Central memory CD8-positive, alpha-beta T cell (primary cell): ENCODE measurements around the gene PLAAT2.

ENCODE experiments used
- ATAC-seq: fragments of 150-1000 bp; cut with Tn5 transposase; replicated peaks from 2 replicates; pipeline ENCODE4 v1.10.0; 2022; ENCODE audit warnings: mild to moderate bottlenecking, moderate FRiP score, moderate number of reproducible peaks; ENCODE audit not compliant: poor library complexity, severe bottlenecking; ENCODE audit errors: extremely low read depth
- DNase-seq, 2 donors: peaks; one replicate each; pipeline ENCODE4 v3.0.0; 2021; ENCODE audit warnings: low spot score in 2 of 2
- H3K27ac Mint-ChIP-seq: one replicate; pipeline ENCODE4 v1.8.0; 2022; ENCODE audit warnings: low read depth, mild to moderate bottlenecking, moderate library complexity, mixed read lengths
- H3K27me3 Mint-ChIP-seq: one replicate; pipeline ENCODE4 v1.8.0; 2022; ENCODE audit warnings: mixed read lengths
- H3K36me3 Mint-ChIP-seq: one replicate; pipeline ENCODE4 v1.8.0; 2022; ENCODE audit warnings: mild to moderate bottlenecking, moderate library complexity, mixed read lengths; ENCODE audit not compliant: insufficient read depth
- H3K4me1 Mint-ChIP-seq: one replicate; pipeline ENCODE4 v1.8.0; 2022; ENCODE audit warnings: mixed read lengths
- H3K4me3 Mint-ChIP-seq: one replicate; pipeline ENCODE4 v1.8.0; 2022; ENCODE audit warnings: mild to moderate bottlenecking, moderate library complexity, mixed read lengths
- H3K9me3 Mint-ChIP-seq: one replicate; pipeline ENCODE4 v1.8.0; 2022; ENCODE audit warnings: mixed read lengths

Gene PLAAT2

DNA sequence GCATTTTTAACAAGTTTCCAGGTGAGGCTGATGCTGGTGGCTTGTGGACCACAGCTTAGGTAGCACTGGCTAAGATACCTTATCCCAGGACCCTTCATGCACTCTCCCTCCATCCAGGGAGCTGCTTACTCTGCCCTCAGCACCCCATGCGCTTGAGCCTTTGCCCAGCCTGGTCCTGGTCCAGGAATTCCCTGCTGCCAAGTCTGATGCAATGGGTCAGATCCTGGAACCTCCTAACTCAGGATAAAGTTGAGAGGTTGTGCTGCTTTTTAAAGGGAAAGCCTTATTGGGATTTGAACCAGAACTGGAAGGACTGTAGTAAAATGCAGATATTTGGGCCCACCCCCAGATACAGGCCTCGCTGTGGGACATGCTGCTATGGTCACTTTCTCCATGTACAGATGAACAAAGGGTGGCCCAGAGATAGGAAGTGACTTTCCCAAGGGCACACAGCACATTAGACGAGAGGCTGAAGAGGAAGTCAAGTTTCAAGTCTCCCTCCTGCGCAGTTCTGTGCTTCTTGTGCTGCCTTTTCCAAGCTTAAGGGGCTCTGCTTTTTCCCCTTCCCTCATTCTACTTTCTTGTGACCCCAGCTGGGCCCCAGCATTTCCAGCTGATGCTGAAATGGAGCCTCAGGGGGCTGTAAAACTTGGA, 58.1 kb downstream of the PLAAT2 start:
- no peak for ATAC-seq
- H3K36me3 Mint-ChIP-seq = peaks cover 3% of the 10 kb centered on the region
- H3K4me1 Mint-ChIP-seq = no peaks in the 10 kb centered on the region
- no peak for DNase-seq
- H3K27ac Mint-ChIP-seq = no peak overlapping the region
- H3K9me3 Mint-ChIP-seq = peaks cover 5% of the 10 kb centered on the region
- H3K4me3 Mint-ChIP-seq = no peak overlapping the region
- no peaks in the 10 kb centered on the region for H3K27me3 Mint-ChIP-seq

DNA sequence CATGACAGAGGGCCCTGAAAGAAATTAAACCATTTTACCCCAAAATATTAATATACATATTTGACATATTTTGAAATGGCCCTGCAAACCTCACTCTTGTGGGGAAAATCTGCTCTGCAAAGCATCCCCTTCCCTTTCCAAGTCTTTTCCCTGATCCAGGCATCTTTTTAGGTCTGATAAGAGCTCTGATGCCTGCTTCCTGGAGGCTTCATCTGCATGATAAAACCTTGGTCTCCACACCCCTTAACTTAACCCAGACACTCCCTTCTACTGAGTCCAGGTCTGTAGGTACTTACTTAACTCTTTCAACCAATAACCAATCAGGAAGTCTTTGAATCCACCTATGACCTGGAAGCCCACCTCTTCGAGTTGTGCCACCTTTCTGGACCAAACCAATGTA, 59.1 kb downstream of the PLAAT2 start:
- Mint-ChIP-seq H3K4me1 (no peaks in the 10 kb centered on the region), H3K27me3 (no peaks in the 10 kb centered on the region)
- no peak for ATAC-seq

DNA sequence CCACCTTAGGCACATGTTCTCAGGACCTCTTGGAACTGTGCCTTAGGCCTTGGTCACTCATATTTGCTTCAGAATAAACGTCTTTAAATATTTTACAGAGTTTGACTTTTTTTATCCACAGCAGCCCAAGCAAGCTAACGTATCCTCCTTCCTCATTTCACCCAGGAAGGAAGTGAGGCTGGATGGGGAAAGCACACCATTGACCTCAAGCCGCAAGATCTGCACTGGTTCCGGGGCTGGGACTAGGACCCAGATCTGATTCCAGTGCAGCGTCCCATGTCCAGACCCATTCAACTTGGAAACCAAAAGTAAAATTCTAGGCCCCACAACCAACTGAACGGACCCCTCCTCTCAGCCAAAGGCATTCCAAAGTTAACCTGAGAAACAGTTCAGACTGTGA, 59.7 kb downstream of the PLAAT2 start:
- no peaks in the 10 kb centered on the region for H3K4me1 Mint-ChIP-seq
- peaks cover 3% of the 10 kb centered on the region for H3K36me3 Mint-ChIP-seq
- no peak for ATAC-seq
- H3K27ac Mint-ChIP-seq = no peak overlapping the region
- no peaks in the 10 kb centered on the region for H3K27me3 Mint-ChIP-seq
- H3K9me3 Mint-ChIP-seq = peaks cover 5% of the 10 kb centered on the region
- no peak for DNase-seq
- no peak overlapping the region for H3K4me3 Mint-ChIP-seq

More for the DNA sequence above, 59.1 kb downstream of the PLAAT2 start:
- Mint-ChIP-seq H3K27ac (no peak overlapping the region), H3K9me3 (peaks cover 5% of the 10 kb centered on the region), H3K36me3 (peaks cover 3% of the 10 kb centered on the region), H3K4me3 (no peak overlapping the region)
- no peak for DNase-seq
